Neuron (in vitro differentiated cells): ENCODE data around the gene RBP5.
"Not testable (repeated sequence)": the region's sequence is repeated elsewhere in the genome, so short reads cannot be mapped to it uniquely, and the experiment has no call there.

Experiments
- H2AFZ ChIP-seq: one replicate; pipeline ENCODE4 v1.6.1; 2013; ENCODE audit warnings: low read depth, mild to moderate bottlenecking, inconsistent platforms, low read length, moderate library complexity
- H3K27me3 ChIP-seq: one replicate; pipeline ENCODE4 v1.6.1; 2013; ENCODE audit warnings: low read length; ENCODE audit not compliant: insufficient read depth
- H3K36me3 ChIP-seq: one replicate; pipeline ENCODE4 v1.6.1; 2013; ENCODE audit warnings: low read length; ENCODE audit not compliant: insufficient read depth
- H3K4me1 ChIP-seq: one replicate; pipeline ENCODE4 v1.6.1; 2013; ENCODE audit warnings: low read length; ENCODE audit not compliant: insufficient read depth
- H3K4me3 ChIP-seq: 2 replicates; pipeline ENCODE4 v1.5.1; 2013; ENCODE audit warnings: mild to moderate bottlenecking, low read length, moderate library complexity
- H3K9me3 ChIP-seq: one replicate; pipeline ENCODE4 v1.6.1; 2013; ENCODE audit warnings: low read length

Gene RBP5

GRCh38 chr12:7113389-7113871 is 15.3 kb downstream of the RBP5 start:
- no peaks in the 10 kb centered on the region for H3K36me3 ChIP-seq
- no peak overlapping the region for H3K4me3 ChIP-seq
- H3K9me3 ChIP-seq, result no peaks in the 10 kb centered on the region
- no peaks in the 10 kb centered on the region for H3K27me3 ChIP-seq
- H3K4me1 ChIP-seq, result peaks cover 4% of the 10 kb centered on the region
- H2AFZ ChIP-seq, result no peak overlapping the region

- no peaks in the 10 kb centered on the region for H3K27me3 ChIP-seq
- H3K4me3 ChIP-seq, result no peak overlapping the region
- no peaks in the 10 kb centered on the region for H3K9me3 ChIP-seq
- H3K4me1 ChIP-seq, result peaks cover 10% of the 10 kb centered on the region
- no peak overlapping the region for H2AFZ ChIP-seq
- no peaks in the 10 kb centered on the region for H3K36me3 ChIP-seq
Observed at GRCh38 chr12:7112041-7112440, 16.6 kb downstream of the RBP5 start.

GRCh38 chr12:7110661-7111060 is 18.0 kb downstream of the RBP5 start:
- Histone ChIP-seq H3K27me3 (no peaks in the 10 kb centered on the region), H3K4me1 (peaks cover 10% of the 10 kb centered on the region), H3K4me3 (no peak overlapping the region)

GRCh38 chr12:7109572-7109920 is 19.1 kb downstream of the RBP5 start:
- Histone ChIP-seq H3K27me3 (no peaks in the 10 kb centered on the region), H3K9me3 (peaks cover 2% of the 10 kb centered on the region), H3K4me1 (peaks cover 10% of the 10 kb centered on the region), H2AFZ (no peak overlapping the region), H3K36me3 (peaks cover 3% of the 10 kb centered on the region), H3K4me3 (peak overlapping the region; percentile 92)

More at GRCh38 chr12:7110661-7111060, 18.0 kb downstream of the RBP5 start:
- Histone ChIP-seq H3K9me3 (peaks cover 2% of the 10 kb centered on the region), H3K36me3 (peaks cover 3% of the 10 kb centered on the region), H2AFZ (no peak overlapping the region)

GRCh38 chr12:7108796-7109571 is 19.7 kb downstream of the RBP5 start, which contains the start of gene C1RL:
TSS of gene C1RL (minus strand) at chr12:7109214. CDS start at chr12:7109180, 34 bp downstream.
- Histone ChIP-seq H3K4me3 (peak within 1 kb of the TSS; percentile 92), H2AFZ (peak within 1 kb of the TSS; percentile 83), H3K9me3 (peaks cover 2% of the 10 kb centered on the region), H3K4me1 (peaks cover 10% of the 10 kb centered on the region), H3K36me3 (peaks cover 3% of the 10 kb centered on the region), H3K27me3 (no peaks in the 10 kb centered on the region)

GRCh38 chr12:7108003-7108795 is 20.5 kb downstream of the RBP5 start:
- Histone ChIP-seq H3K4me3 (peak overlapping the region; percentile 92), H2AFZ (peak overlapping the region; percentile 83)

GRCh38 chr12:7107636-7108002 is 21.1 kb downstream of the RBP5 start:
- Histone ChIP-seq H3K4me1 (peaks cover 10% of the 10 kb centered on the region), H3K4me3 (peak overlapping the region; percentile 92)

More at GRCh38 chr12:7108003-7108795, 20.5 kb downstream of the RBP5 start:
- Histone ChIP-seq H3K27me3 (no peaks in the 10 kb centered on the region), H3K9me3 (peaks cover 2% of the 10 kb centered on the region), H3K36me3 (peaks cover 3% of the 10 kb centered on the region), H3K4me1 (peaks cover 10% of the 10 kb centered on the region)

GRCh38 chr12:7107181-7107580 is 21.5 kb downstream of the RBP5 start:
- not testable (repeated sequence) for H3K4me1 ChIP-seq, H3K9me3 ChIP-seq, H3K27me3 ChIP-seq, H2AFZ ChIP-seq, H3K4me3 ChIP-seq, H3K36me3 ChIP-seq

More at GRCh38 chr12:7107636-7108002, 21.1 kb downstream of the RBP5 start:
- Histone ChIP-seq H3K27me3 (no peaks in the 10 kb centered on the region), H3K9me3 (peaks cover 2% of the 10 kb centered on the region), H2AFZ (peak overlapping the region; percentile 83), H3K36me3 (peaks cover 4% of the 10 kb centered on the region)

GRCh38 chr12:7106082-7106481 is 22.6 kb downstream of the RBP5 start:
- peaks cover 12% of the 10 kb centered on the region for H3K36me3 ChIP-seq

GRCh38 chr12:7103837-7104584 is 24.7 kb downstream of the RBP5 start:
- H3K4me3 ChIP-seq, result no peak overlapping the region
- H3K4me1 ChIP-seq, result peaks cover 6% of the 10 kb centered on the region
- H3K36me3 ChIP-seq, result peaks cover 20% of the 10 kb centered on the region

More at GRCh38 chr12:7106082-7106481, 22.6 kb downstream of the RBP5 start:
- Histone ChIP-seq H3K27me3 (no peaks in the 10 kb centered on the region), H2AFZ (no peak overlapping the region), H3K4me1 (peaks cover 10% of the 10 kb centered on the region), H3K4me3 (no peak overlapping the region), H3K9me3 (peaks cover 2% of the 10 kb centered on the region)

GRCh38 chr12:7102582-7102981 is 26.1 kb downstream of the RBP5 start:
- Histone ChIP-seq H3K4me1 (peaks cover 2% of the 10 kb centered on the region), H3K36me3 (peaks cover 21% of the 10 kb centered on the region), H3K4me3 (no peak overlapping the region), H2AFZ (no peak overlapping the region), H3K9me3 (peaks cover 2% of the 10 kb centered on the region), H3K27me3 (no peaks in the 10 kb centered on the region)

More at GRCh38 chr12:7103837-7104584, 24.7 kb downstream of the RBP5 start:
- peaks cover 2% of the 10 kb centered on the region for H3K9me3 ChIP-seq
- H3K27me3 ChIP-seq, result no peaks in the 10 kb centered on the region
- no peak overlapping the region for H2AFZ ChIP-seq

- H3K36me3 ChIP-seq, result peaks cover 23% of the 10 kb centered on the region
- no peak overlapping the region for H3K4me3 ChIP-seq
- H3K4me1 ChIP-seq, result no peaks in the 10 kb centered on the region
- no peak overlapping the region for H2AFZ ChIP-seq
- H3K27me3 ChIP-seq, result no peaks in the 10 kb centered on the region
- peaks cover 2% of the 10 kb centered on the region for H3K9me3 ChIP-seq
Observed at GRCh38 chr12:7101694-7102131, 27.0 kb downstream of the RBP5 start.
